ENCODE data around the gene REM2.

DNA sequence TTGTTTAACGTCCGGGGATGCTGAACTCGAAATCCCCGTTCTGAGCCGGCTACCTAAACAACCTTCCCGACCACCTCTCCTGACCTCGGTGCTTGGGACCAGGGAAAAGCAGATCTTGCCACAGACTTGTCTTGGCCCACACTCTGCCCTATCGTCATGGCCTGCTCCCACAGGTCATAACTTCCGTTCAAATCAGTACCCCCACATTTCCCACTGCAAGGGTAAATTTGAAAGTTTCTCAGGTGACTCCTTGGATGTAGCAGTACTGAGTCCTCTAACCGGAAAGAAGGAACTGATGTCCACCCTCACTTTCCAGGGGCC lies 36.5 kb downstream of the REM2 start:
- TF ChIP-seq, protein P1, sequence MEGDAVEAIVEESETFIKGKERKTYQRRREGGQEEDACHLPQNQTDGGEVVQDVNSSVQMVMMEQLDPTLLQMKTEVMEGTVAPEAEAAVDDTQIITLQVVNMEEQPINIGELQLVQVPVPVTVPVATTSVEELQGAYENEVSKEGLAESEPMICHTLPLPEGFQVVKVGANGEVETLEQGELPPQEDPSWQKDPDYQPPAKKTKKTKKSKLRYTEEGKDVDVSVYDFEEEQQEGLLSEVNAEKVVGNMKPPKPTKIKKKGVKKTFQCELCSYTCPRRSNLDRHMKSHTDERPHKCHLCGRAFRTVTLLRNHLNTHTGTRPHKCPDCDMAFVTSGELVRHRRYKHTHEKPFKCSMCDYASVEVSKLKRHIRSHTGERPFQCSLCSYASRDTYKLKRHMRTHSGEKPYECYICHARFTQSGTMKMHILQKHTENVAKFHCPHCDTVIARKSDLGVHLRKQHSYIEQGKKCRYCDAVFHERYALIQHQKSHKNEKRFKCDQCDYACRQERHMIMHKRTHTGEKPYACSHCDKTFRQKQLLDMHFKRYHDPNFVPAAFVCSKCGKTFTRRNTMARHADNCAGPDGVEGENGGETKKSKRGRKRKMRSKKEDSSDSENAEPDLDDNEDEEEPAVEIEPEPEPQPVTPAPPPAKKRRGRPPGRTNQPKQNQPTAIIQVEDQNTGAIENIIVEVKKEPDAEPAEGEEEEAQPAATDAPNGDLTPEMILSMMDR (optimal IDR thresholded peaks at IDR 0.05 in 1 of 3, IDR thresholded peaks at IDR 0.05 in 1 of 3, conservative IDR thresholded peaks at IDR 0.05 in 1 of 3; ENCODE audit: extremely low read depth in 1 of 3, insufficient read depth in 2 of 3, low read length in 3 of 3) = no peak
- no peak for TF ChIP-seq EZH2 (IDR thresholded peaks at IDR 0.05; ENCODE audit: low read length)
